ENCODE results near the gene WBP2. TPM values are rescaled to one million over a fixed set of nuclear protein-coding genes. Genes with fewer than 3 reads are reported as not detected.

The WBP2 gene
- total and polyA plus RNA-seq, 2 of the 13 experiments (the other 11 are each of a cell fraction or from before 2014, with no cell fraction given), result 29.2 to 29.5 TPM

DNA sequence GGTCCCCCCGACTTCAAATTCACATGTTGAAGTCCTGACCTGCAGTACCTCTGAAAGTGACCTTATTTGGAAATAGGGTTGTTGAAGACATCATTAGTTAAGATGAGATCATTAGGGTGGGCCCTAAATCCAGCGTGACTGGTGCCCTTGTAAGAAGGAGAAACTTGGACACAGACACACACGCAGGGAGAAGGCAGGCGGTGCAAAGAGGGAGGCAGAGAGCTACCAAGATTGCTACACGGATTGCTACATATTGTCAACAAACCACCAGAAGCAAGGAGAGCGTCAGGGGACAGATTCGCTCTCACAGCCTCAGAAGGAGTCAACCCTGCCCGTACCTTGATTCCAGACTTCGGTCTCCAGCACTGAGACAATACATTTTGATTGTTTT is 6.8 kb upstream of the WBP2 start (continued):
- no peak for TF ChIP-seq MTF2 (CRISPR knock-in tag; IDR thresholded peaks at IDR 0.05; ENCODE audit: borderline replicate concordance)
- no peak for TF ChIP-seq HDAC2 (CRISPR knock-in tag; IDR thresholded peaks at IDR 0.05)
- no peak for TF ChIP-seq ADNP (CRISPR knock-in tag; IDR thresholded peaks at IDR 0.05)
- TF ChIP-seq SMARCC2 (IDR thresholded peaks at IDR 0.05), result no peak
- 0 out of 2 replicates have a peak, but pooled peaks have one; percentile 21 for TF ChIP-seq ZNF891 (CRISPR knock-in tag; IDR thresholded peaks at IDR 0.05)
- TF ChIP-seq ZSCAN25 (CRISPR knock-in tag; IDR thresholded peaks at IDR 0.05), result no peak
- TF ChIP-seq ZNF652 (CRISPR knock-in tag; IDR thresholded peaks at IDR 0.05; ENCODE audit: borderline replicate concordance, low read depth), result no peak
- TF ChIP-seq, protein P1, sequence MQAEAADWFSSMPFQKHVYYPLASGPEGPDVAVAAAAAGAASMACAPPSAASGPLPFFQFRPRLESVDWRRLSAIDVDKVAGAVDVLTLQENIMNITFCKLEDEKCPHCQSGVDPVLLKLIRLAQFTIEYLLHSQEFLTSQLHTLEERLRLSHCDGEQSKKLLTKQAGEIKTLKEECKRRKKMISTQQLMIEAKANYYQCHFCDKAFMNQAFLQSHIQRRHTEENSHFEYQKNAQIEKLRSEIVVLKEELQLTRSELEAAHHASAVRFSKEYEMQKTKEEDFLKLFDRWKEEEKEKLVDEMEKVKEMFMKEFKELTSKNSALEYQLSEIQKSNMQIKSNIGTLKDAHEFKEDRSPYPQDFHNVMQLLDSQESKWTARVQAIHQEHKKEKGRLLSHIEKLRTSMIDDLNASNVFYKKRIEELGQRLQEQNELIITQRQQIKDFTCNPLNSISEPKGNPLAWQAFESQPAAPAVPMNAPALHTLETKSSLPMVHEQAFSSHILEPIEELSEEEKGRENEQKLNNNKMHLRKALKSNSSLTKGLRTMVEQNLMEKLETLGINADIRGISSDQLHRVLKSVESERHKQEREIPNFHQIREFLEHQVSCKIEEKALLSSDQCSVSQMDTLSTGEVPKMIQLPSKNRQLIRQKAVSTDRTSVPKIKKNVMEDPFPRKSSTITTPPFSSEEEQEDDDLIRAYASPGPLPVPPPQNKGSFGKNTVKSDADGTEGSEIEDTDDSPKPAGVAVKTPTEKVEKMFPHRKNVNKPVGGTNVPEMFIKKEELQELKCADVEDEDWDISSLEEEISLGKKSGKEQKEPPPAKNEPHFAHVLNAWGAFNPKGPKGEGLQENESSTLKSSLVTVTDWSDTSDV (CRISPR knock-in tag; IDR thresholded peaks at IDR 0.05), result 0 out of 2 replicates have a peak, but pooled peaks have one; percentile 35
- TF ChIP-seq ZNF883 (CRISPR knock-in tag; IDR thresholded peaks at IDR 0.05; ENCODE audit: not compliant biosample characterization), result peak; percentile 7
- TF ChIP-seq, protein P2, sequence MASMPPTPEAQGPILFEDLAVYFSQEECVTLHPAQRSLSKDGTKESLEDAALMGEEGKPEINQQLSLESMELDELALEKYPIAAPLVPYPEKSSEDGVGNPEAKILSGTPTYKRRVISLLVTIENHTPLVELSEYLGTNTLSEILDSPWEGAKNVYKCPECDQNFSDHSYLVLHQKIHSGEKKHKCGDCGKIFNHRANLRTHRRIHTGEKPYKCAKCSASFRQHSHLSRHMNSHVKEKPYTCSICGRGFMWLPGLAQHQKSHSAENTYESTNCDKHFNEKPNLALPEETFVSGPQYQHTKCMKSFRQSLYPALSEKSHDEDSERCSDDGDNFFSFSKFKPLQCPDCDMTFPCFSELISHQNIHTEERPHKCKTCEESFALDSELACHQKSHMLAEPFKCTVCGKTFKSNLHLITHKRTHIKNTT (CRISPR knock-in tag; IDR thresholded peaks at IDR 0.05), result no peak
- TF ChIP-seq AGO1 (IDR thresholded peaks at IDR 0.05; ENCODE audit: low read depth, low read length, poor library complexity, severe bottlenecking), result no peak
- no peak for TF ChIP-seq FOXJ3 (CRISPR knock-in tag; IDR thresholded peaks at IDR 0.05; ENCODE audit: borderline replicate concordance)
- no peak for TF ChIP-seq PCBP2 (optimal IDR thresholded peaks at IDR 0.05; ENCODE audit: low read depth, low read length, poor library complexity, severe bottlenecking)
- TF ChIP-seq ZNF20 (CRISPR knock-in tag; IDR thresholded peaks at IDR 0.05), result no peak
- TF ChIP-seq, protein P3, sequence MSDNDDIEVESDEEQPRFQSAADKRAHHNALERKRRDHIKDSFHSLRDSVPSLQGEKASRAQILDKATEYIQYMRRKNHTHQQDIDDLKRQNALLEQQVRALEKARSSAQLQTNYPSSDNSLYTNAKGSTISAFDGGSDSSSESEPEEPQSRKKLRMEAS (IDR thresholded peaks at IDR 0.05), result 0 out of 2 replicates have a peak, but pooled peaks have one; percentile 9
- no peak for TF ChIP-seq CBX1 (IDR thresholded peaks at IDR 0.05; ENCODE audit: low read depth)
- no peak for TF ChIP-seq ZNF230 (CRISPR knock-in tag; IDR thresholded peaks at IDR 0.05)
- TF ChIP-seq, protein P4, sequence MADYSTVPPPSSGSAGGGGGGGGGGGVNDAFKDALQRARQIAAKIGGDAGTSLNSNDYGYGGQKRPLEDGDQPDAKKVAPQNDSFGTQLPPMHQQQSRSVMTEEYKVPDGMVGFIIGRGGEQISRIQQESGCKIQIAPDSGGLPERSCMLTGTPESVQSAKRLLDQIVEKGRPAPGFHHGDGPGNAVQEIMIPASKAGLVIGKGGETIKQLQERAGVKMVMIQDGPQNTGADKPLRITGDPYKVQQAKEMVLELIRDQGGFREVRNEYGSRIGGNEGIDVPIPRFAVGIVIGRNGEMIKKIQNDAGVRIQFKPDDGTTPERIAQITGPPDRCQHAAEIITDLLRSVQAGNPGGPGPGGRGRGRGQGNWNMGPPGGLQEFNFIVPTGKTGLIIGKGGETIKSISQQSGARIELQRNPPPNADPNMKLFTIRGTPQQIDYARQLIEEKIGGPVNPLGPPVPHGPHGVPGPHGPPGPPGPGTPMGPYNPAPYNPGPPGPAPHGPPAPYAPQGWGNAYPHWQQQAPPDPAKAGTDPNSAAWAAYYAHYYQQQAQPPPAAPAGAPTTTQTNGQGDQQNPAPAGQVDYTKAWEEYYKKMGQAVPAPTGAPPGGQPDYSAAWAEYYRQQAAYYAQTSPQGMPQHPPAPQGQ (CRISPR knock-in tag; IDR thresholded peaks at IDR 0.05; ENCODE audit: borderline replicate concordance), result no peak
- TF ChIP-seq ZNF232 (CRISPR knock-in tag; IDR thresholded peaks at IDR 0.05; ENCODE audit: borderline replicate concordance), result 0 out of 2 replicates have a peak, but pooled peaks have one; percentile 9
- no peak for TF ChIP-seq ZBTB42 (CRISPR knock-in tag; IDR thresholded peaks at IDR 0.05)
- peak; percentile 32; the same call in 1 of the 2 replicates for TF ChIP-seq ZNF619 (CRISPR knock-in tag; IDR thresholded peaks at IDR 0.05)
- no peak for TF ChIP-seq MLLT10 (CRISPR knock-in tag; IDR thresholded peaks at IDR 0.05)
- TF ChIP-seq, protein P5, sequence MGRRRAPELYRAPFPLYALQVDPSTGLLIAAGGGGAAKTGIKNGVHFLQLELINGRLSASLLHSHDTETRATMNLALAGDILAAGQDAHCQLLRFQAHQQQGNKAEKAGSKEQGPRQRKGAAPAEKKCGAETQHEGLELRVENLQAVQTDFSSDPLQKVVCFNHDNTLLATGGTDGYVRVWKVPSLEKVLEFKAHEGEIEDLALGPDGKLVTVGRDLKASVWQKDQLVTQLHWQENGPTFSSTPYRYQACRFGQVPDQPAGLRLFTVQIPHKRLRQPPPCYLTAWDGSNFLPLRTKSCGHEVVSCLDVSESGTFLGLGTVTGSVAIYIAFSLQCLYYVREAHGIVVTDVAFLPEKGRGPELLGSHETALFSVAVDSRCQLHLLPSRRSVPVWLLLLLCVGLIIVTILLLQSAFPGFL (CRISPR knock-in tag; IDR thresholded peaks at IDR 0.05), result no peak
- no peak for TF ChIP-seq NFYB (CRISPR knock-in tag; IDR thresholded peaks at IDR 0.05)
- TF ChIP-seq MED1 (CRISPR knock-in tag; IDR thresholded peaks at IDR 0.05), result no peak; the same call in 1 of the 2 replicates
- TF ChIP-seq FOXM1 (CRISPR knock-in tag; IDR thresholded peaks at IDR 0.05), result no peak

Measured in HepG2 (cell line).